AG04449 (cell line): ENCODE data around the gene CELSR2.
"Not testable (repeated sequence)": the region's sequence is repeated elsewhere in the genome, so short reads cannot be mapped to it uniquely, and the experiment has no call there.

Experiments
- CTCF ChIA-PET: fragments of 350-600 bp; formaldehyde crosslinking; extraction: SDS; loops from one replicate; lab custom pipeline; 2021; ENCODE audit warnings: antibody characterized with exemption; lab: Yijun Ruan, JAX
- POLR2A ChIA-PET: fragments of 400-600, 350-600 bp; formaldehyde crosslinking; extraction: SDS; loops from one replicate; lab custom pipeline; 2020; ENCODE audit warnings: antibody characterized with exemption, inconsistent platforms; lab: Yijun Ruan, JAX
- DNase-seq: peaks from one replicate; pipeline ENCODE4 v3.0.0-alpha.2; 2010; ENCODE audit warnings: low read depth, low spot score
- H3K4me3 ChIP-seq: 2 replicates; pipeline ENCODE4 v1.5.1; 2011; ENCODE audit warnings: low read depth, mild to moderate bottlenecking, control low read depth, low read length
- TF ChIP-seq, protein P1 (sequence below): IDR thresholded peaks from one replicate; pipeline ENCODE4 v1.5.1; 2011; ENCODE audit warnings: mild to moderate bottlenecking, moderate library complexity, low read length, control low read depth, inconsistent platforms; ENCODE audit not compliant: insufficient read depth; ENCODE audit errors: missing control alignments

CELSR2 gene

GRCh38 chr1:109304226-109304920, 55.0 kb downstream of the CELSR2 start:
- POLR2A ChIA-PET, result no interaction called here
- no peak for DNase-seq
- CTCF ChIA-PET, result interaction anchor here (0.9 to 1.5 kb wide), 4 partner anchors 15 to 97 kb away, joined by 3 to 5 read pairs (median 4); no protein-coding TSS in a partner anchor
- no peak overlapping the region for H3K4me3 ChIP-seq
- TF ChIP-seq, protein P1, sequence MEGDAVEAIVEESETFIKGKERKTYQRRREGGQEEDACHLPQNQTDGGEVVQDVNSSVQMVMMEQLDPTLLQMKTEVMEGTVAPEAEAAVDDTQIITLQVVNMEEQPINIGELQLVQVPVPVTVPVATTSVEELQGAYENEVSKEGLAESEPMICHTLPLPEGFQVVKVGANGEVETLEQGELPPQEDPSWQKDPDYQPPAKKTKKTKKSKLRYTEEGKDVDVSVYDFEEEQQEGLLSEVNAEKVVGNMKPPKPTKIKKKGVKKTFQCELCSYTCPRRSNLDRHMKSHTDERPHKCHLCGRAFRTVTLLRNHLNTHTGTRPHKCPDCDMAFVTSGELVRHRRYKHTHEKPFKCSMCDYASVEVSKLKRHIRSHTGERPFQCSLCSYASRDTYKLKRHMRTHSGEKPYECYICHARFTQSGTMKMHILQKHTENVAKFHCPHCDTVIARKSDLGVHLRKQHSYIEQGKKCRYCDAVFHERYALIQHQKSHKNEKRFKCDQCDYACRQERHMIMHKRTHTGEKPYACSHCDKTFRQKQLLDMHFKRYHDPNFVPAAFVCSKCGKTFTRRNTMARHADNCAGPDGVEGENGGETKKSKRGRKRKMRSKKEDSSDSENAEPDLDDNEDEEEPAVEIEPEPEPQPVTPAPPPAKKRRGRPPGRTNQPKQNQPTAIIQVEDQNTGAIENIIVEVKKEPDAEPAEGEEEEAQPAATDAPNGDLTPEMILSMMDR, result no peak

GRCh38 chr1:109305991-109306390, 56.7 kb downstream of the CELSR2 start:
- POLR2A ChIA-PET, H3K4me3 ChIP-seq, DNase-seq: not testable (repeated sequence)
- CTCF ChIA-PET, result interaction anchor here (1.2 to 1.5 kb wide), 4 partner anchors 10 to 42 kb away, joined by 3 to 6 read pairs (median 4); no protein-coding TSS in a partner anchor

GRCh38 chr1:109306832-109307273, 57.5 kb downstream of the CELSR2 start, which contains the start of gene MYBPHL:
Gene MYBPHL (minus strand): TSS chr1:109307011. CDS start chr1:109306991, 20 bp downstream.
- no peak for DNase-seq
- ChIA-PET POLR2A (no interaction called here), CTCF (interaction anchor here (1.0 to 2.0 kb wide), 6 partner anchors 9 to 92 kb away, joined by 3 to 6 read pairs (median 4); no protein-coding TSS in a partner anchor)
- TF ChIP-seq, protein P1, result no peak
- no peak within 1 kb of the TSS for H3K4me3 ChIP-seq

DNA sequence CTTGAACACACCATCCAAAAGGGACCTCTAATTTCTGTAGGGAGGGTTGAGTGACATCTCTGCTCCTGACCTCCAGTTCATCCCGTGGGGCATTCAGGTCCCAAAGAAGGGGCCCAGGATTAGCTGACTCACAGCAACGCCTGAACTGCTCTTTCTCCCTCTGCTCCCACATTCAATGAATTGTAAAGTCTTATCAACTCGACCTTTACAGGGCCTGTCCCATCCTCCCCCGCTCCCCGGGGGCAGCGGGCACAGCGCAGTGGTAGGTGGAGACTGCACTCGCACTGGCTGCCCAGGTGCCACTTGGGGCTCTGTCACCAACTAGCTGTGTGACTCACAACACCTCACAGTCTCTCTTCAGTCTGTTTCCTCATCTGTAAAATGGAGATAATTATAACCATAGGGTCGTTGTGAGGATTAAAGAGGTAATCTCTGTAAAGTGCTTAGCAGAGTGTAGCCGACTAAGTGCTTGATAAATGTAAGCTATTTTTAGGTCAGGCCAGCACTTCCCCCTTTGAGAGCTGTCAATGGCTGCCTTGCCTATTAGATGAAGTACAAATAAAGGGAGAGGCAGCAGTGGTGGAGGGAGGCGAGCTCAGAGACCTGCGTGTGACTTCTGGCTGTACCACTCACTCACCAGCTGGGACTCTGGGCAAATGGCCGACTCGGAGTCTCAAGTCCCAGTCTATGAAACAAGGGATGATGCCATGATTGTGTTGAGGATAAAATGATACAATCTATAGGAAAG, 58.1 kb downstream of the CELSR2 start:
- DNase-seq, result no peak
- TF ChIP-seq, protein P1, result no peak
- CTCF ChIA-PET, result interaction anchor here (0.8 to 2.0 kb wide), 6 partner anchors 10 to 91 kb away, joined by 3 to 6 read pairs (median 4); no protein-coding TSS in a partner anchor
- H3K4me3 ChIP-seq, result no peak overlapping the region
- POLR2A ChIA-PET, result no interaction called here

- POLR2A ChIA-PET, result no interaction called here
- CTCF ChIA-PET, result no interaction called here
- DNase-seq, result no peak
- TF ChIP-seq, protein P1, result no peak
- H3K4me3 ChIP-seq, result no peak overlapping the region
Measured at GRCh38 chr1:109309347-109309746, 60.0 kb downstream of the CELSR2 start.

- CTCF ChIA-PET, result interaction anchor here (1.4 kb wide), 1 partner anchor 36 kb away, joined by 4 read pairs; no protein-coding TSS in a partner anchor
- DNase-seq, result no peak
- H3K4me3 ChIP-seq, result no peak overlapping the region
- TF ChIP-seq, protein P1, result no peak
- POLR2A ChIA-PET, result no interaction called here
Measured at GRCh38 chr1:109312246-109312645, 62.9 kb downstream of the CELSR2 start.
